ENCODE measurements around the gene LRRC8E.

- TF ChIP-seq RAD21 (IDR thresholded peaks at IDR 0.05 in 1 of 2, conservative IDR thresholded peaks at IDR 0.05 in 1 of 2; ENCODE audit: low read depth in 2 of 2, low read length in 2 of 2) (no peak), SP1 (IDR thresholded peaks at IDR 0.05; ENCODE audit: low read depth, low read length) (no peak), SRF (IDR thresholded peaks at IDR 0.05; ENCODE audit: low read depth, low read length) (no peak), POLR2A (IDR thresholded peaks at IDR 0.05; ENCODE audit: control extremely low read depth in 1 of 2, low read depth in 2 of 2, low read length in 2 of 2) (no peak), CTCF (IDR thresholded peaks at IDR 0.05; ENCODE audit: control extremely low read depth in 1 of 3, insufficient read depth in 1 of 3, low read depth in 1 of 3, low read length in 3 of 3) (no peak), TBP (IDR thresholded peaks at IDR 0.05; ENCODE audit: low read depth, low read length) (no peak)
Observed at GRCh38 chr19:7860714-7861618, 27.3 kb upstream of the LRRC8E start.

Data from H1 (cell line).